Hematopoietic multipotent progenitor cell treated with erythropoietin and hydrocortisone succinate and interleukin-3 and kit ligand, for 6 days (in vitro differentiated cells): ENCODE results near the gene TEX54.
"Not testable (repeated sequence)": the region's sequence is repeated elsewhere in the genome, so short reads cannot be mapped to it uniquely, and the experiment has no call there.

ENCODE experiments used
- DNase-seq: peaks from one replicate; pipeline ENCODE4 v3.0.0-alpha.2; 2015

Gene TEX54

DNA sequence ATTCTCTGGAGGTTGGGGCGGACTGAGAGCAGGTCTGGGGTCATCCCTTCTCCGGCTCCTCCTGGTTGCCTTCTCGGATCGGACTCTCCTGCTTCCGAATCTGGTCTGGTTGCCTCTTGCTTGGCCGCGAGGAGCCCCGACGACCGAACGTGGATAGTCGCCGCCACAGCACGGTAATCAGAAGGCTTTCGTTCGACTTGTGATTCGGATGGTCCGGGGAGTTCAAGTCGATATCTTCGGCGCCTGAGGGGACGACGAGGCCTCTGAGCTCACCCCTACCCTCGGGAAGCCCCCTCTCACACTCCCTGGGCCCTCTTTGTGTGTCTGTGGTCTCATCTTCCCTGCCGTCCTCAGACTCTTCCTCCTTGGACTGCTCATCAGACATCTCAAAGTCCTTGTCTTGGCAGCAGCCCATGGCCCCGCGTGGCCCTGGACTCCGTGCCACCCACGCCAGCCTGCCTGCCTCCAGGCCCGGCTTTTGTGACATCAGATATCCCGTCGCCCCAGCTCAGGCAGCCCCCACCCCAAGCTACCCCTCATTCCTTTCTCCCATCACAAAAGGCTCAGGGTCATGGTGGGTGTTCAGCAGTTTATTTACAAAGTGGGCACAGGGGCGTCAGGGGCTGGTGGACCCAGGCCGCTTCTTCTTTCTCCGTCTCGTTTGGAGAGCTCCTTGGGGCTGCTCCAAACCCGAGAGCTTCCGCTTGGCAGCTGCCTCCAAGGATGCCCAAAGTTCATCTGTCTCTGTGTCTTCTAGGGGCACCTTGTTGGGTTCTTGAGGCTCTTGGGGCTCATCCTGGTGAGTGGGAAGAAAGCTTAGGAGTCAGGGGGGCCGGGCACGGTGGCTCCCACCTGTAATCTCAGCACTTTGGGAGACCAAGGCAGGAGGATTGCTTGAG is at the start of gene TEX54:
Gene TEX54 (minus strand): TSS at position 506 of the 899 bp plus-strand sequence.
- no peak for DNase-seq

DNA sequence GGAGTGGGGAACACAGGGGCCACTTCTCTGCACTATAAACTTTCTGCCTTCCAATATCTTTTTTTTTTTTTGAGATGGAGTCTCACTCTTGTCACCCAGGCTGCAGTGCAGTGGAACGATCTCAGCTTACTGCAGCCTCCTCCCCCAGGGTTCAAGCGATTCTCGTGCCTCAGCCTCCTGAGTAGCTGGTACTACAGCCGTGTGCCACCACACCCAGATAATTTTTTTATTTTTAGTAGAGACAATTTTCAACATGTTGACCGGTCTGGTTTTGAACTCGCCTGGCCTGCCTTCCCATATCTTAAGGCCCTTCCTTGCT is 49.7 kb upstream of the TEX54 start:
- DNase-seq: peak; percentile 41

DNA sequence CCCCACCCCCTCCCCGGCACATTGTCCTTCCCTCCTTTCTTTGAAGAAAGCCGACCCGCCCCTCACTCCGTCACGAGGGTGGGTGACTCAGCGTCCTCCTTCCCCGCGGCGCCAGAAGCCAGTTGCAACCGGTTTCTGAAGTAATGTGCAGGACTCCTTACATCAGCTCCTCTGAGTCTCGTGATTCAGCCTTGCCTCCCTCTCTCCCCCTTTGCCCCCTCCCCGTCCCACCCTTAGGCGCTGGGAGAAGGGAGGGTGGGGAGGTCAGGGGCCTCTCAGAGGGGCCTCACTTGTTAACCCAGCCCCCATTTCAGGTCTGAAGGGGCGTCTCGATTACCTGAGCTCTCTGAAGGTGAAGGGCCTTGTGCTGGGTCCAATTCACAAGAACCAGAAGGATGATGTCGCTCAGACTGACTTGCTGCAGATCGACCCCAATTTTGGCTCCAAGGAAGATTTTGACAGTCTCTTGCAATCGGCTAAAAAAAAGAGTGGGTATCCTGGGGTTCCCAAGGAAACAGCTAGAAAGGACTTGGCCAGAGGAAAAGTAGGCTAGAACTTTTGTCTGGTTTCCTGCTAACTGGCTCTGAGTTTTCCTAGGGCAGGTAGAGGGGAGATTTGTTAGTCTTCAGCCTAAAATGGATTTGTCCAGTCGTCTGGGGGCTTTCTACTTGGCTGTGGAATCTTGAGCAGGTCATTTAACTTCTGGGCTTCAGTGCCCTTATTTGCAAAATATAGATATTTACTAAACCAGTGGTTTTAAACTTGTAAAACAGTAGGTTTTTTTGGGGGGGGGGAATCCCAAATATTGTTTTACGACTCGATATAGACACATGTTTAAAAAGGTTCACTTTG is 49.2 kb upstream of the TEX54 start:
- DNase-seq: peak; percentile 98

DNA sequence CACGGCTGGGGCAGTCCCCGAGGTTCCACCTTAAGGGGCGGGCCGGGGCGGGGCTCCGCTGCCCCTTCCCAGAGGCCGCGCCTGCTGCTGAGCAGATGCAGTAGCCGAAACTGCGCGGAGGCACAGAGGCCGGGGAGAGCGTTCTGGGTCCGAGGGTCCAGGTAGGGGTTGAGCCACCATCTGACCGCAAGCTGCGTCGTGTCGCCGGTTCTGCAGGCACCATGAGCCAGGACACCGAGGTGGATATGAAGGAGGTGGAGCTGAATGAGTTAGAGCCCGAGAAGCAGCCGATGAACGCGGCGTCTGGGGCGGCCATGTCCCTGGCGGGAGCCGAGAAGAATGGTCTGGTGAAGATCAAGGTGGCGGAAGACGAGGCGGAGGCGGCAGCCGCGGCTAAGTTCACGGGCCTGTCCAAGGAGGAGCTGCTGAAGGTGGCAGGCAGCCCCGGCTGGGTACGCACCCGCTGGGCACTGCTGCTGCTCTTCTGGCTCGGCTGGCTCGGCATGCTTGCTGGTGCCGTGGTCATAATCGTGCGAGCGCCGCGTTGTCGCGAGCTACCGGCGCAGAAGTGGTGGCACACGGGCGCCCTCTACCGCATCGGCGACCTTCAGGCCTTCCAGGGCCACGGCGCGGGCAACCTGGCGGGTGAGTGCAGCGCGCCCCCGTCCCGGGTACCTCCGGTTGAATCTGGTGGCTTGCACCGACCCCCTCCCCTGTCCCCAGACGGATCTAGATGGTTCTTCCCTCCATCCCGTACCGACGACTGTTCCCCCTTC is 48.4 kb upstream of the TEX54 start, which contains the start of gene SLC3A2:
Gene SLC3A2 (plus strand): TSS at position 94 of the 776 bp plus-strand sequence. CDS start 128 bp downstream, at position 222.
- DNase-seq: peak; percentile 96

DNA sequence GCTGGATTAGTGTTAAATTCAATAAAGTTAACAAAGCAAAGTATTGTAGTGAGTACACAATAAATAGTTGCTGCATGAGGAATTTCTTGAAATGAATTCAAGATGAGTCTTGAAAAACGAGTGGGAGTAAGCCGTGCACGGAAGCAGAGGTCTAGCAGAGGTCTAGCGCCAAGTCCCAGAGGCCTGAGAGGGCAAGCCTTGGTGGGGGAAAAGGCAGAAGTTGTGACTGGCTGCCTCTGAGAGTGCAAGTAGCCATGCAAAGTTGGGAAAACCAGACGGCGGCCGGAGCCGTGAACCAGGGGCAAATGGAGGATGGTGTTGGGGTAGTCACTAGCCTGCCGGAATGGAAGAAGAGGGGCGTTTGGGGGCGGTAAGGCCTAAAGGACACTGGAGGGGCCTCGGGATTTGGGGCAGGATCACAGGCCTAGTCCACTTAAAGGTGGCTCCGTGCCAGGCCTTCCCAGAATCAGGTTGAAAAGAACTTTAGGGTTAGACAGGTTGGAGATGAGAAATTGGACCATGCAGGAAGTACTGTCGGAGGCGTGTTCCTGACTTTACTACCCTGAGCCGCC is 47.7 kb upstream of the TEX54 start:
- DNase-seq: peak; percentile 70

DNA sequence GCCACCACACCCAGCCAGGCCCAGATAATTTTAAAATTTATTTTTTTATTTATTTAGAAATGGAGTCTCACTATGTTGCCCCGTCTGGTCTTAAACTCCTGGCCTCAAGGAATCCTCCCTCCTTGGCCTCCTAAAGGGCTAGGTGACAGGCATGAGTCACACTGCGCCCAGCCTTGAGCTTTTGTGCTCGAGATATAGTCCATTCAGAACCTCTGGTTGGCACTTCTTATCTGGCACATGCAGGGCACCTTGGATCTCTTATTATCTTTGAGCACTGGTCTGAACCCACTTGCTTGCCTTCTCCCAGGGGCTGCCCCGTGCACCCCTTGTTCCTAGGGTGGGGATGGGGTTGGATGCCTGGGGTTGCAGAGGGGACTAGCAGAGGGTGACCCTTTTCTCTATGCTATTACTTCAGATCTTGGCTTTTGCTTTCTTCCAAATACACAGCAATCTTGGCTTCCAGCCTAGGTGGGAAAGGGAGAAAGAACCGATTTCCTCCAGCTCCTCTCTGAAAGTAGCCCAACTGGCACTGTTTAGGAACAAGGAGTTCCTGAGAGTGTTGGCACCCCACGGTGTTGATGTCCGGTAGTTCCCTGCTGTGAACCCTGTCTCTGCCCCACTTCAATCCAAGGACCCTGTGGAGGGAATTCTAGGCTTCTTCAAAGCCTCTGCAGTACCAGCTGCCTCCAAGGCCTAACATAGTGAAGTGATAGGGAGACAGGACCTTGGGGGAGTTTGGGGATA is 46.8 kb upstream of the TEX54 start:
- DNase-seq: peak; percentile 92

DNA sequence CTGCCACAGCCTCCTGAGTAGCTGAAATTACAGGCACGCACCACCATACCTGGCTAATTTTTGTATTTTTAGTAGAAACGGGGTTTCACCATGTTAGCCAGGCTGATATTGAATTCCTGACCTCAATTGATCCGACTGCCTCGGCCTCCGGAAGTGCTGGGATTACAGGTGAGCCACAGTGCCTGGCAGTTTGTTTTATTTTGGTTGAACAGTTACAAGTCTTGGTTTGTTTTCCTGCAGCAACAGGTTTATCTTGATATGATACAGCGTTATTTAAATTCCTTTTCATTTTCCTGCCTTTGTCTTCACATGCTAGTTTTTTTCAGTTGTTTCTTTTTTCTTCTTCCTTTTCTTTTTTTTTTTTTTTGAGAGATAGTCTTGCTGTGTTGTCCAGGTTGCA is 44.1 kb upstream of the TEX54 start:
- no peak for DNase-seq

DNA sequence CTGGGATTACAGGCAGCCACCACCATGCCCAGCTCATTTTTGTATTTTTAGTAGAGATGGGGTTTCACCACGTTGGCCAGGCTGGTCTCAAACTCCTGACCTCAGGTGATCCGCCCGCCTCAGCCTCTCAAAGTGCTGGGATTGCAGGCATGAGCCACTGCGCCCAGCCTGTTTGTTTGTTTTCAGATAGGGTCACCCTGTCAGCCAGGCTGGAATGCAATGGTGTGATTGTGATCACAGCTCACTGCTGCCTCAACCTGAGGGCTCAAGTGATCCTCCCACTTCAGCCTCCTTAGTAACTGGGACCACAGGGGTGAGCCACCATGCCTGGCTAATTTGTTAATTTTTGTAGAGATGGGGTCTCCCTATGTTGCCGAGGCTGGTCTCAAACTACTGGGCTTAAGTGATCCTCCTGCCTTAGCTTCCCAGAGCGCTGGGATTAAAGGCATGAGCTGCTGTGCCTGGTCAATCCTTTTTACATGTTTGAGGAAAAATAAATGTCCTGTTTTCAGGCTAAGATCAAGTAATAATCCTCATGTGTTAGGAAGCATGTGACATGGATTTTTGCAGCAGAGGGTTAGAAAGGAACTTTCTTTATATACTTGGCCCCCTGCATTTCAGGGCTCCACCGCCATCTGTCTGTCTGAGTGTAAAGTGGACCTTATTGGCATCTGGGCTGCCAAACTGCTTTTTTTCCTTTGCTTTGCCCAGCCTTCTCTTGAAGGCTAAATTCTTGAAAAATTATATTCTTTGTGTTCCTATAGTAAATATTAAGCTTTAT is 43.2 kb upstream of the TEX54 start:
- DNase-seq: peak; percentile 32

DNA sequence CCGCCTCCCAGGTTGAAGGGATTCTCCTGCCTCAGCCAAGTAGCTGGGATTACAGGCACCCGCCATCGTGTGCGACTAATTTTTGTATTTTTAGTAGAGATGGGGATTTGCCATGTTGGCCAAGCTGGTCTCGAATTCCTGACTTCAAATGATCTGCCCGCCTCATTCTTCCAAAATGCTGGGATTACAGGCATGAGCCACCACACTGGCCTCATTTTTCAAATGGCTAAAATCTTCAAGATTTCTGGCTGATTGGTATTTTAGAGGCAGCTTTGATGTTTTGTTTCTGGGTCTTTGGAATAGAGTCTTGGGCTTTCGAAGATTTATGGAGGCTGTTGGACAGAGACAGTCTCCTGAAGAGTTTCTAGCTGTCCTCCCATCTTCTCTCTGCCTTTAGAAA is 42.2 kb upstream of the TEX54 start:
- no peak for DNase-seq

DNA sequence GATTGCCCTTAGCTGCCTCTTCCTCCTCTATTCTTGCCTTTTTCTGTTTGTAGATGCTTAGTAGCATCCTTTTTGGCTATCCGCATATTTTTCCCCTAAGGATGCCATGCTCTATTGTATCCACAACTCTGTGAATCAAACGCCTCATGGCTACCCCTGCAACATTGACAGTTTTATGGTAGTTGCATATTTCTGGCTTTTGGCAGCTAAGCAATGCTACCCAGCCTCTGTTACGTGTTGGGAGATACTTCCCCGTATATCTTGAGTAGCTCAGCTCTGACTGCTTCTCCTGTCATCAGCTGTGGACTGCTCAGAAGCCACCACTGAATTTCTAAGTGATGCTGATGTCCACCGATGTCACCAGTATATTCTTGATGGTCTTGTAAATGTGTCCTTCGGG is 33.0 kb upstream of the TEX54 start:
- DNase-seq: no peak

DNA sequence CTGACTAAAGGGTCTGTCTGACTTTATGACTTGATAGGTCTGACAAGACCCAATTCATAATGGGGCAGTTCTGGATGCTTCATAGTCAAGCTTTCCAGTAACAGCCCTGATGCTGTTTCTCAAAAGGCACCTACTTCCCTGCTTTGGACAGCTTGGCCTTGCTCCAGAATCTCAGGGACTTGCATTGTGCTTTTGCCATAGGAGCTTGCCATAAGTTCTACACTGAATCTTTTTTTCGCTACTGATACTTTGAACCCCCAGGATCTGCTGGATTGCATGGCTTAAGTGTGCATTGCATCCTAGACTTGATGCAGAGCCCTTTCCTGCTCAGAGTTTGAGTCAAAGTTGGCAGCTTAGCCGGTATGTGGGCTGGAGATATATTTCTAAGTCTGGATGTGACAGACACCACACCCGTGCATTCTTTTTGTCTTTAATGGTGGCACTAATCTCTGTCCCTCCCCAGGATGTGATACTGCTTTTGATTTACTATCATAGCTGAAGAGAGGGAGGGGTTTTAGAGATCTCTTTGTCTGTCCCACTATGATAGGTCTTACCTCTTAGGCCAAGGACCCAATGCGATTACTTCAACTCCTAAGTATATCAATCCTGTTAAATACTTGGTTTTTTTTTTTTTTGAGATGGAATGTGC is 31.2 kb upstream of the TEX54 start:
- no peak for DNase-seq

DNA sequence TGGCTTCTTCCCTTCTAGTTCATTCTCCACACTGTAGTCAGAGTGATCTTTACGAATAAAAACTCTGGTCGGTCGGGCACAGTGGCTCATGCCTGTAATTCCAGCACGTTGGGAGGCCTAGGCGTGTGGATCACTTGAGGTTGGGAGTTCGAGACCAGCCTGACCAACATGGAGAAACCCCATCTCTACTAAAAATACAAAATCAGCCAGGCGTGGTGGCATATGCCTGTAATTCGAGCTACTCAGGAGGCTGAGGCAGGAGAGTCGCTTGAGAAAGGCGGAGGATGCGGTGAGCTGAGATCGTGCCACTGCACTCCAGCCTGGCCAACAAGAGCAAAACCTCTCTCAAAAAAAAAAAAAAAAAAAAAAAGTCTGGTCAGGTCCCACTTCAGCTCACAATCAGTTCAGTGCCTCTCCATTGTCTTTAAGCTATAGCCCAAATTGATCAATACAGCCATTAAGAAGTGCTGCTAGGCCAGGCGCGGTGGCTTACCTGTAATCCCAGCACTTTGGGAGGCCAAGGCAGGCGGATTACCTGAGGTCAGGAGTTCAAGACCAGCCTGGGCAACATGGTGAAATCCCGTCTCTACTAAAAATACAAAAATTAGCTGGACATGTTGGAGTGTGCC is 29.0 kb upstream of the TEX54 start:
- DNase-seq: not testable (repeated sequence)

DNA sequence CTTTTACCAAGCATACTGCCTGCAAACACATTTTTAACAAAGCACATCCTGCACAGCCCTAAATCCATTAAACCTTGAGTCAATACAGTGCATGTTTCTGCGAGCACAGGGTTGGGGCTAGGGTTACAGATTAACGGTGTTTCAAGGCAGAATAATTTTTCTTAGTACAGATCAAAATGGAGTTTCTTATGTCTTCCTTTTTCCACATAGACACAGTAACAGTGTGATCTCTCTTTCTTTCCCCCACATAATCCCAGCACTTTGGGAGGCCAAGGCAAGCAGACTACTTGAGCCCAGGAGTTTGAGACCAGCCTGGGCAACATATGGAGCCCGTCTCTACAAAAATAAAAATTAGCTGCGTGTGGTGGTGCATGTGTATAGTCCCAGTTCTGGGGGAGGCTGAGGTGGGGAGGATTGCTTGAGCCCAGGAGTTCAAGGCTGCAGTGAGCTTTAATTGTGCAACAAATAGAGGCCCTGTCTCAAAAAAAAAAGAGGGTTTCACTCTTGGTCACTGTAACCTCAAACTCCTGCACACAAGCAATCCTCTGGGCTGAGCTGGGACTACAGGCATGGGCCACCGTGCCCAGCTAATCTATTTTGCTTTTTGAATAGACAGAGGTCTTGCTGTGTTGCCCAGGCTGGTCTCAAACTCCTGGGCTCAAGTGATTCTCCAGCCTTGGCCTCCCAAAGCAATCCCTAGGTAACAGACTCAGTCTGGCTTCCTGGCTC is 28.4 kb upstream of the TEX54 start:
- no peak for DNase-seq

DNA sequence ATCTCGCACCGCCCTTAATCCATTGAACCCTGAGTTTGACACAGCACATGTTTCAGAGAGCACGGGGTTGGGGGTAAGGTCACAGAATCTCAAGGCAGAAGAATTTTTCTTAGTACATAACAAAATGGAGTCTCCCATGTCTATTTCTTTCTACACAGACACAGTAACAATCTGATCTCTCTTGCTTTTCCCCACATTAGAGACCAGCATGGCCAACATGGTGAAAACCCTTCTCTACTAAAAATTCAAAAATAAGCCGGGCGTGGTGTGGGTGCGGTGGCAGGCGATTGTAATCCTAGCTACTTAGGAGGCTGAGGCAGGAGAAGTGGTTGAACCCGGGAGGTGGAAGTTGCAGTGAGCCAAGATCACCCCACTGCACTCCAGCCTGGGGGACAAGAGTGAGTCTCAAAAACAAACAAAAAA is 26.7 kb upstream of the TEX54 start:
- peak; percentile 54 for DNase-seq

DNA sequence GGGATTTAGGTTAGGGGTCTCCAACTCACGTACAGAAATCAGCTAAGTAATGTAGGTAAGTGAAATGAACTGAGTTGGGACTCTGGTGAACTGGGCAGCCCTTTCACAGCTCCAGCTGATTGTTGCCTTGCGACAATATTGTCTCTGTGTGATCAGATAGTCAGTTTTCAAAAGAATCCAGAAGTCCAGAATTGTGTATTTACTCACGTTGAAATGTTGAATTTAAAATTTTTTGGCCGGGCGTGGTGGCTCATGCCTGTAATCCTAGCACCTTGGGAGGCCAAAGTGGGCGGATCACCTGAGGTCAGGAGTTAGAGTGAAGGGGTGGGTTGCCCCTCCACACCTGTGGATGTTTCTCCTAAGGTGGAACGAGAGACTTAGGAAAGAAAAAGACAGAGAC is 25.6 kb upstream of the TEX54 start:
- DNase-seq: no peak

DNA sequence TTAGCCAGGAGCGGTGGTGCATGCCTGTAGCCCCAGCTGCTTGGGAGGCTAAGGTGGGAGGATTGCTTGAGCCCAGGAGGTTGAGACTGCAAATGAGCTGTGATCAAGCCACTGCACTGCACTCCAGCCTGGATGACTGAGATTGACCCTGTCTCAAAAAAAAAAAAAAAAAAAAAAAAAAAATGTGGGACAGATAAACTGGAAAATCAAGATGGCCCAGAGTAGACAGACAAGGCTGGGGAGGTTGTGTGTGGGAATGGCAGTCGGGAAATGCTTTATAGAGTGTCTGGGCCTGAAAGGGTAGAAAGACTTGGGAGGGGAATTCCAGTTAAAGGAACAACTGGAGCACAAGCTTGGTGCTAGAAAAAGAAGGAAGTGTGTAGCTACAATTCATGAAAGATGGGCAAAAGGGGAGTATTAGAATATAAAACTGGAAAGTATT is 24.9 kb upstream of the TEX54 start:
- no peak for DNase-seq

DNA sequence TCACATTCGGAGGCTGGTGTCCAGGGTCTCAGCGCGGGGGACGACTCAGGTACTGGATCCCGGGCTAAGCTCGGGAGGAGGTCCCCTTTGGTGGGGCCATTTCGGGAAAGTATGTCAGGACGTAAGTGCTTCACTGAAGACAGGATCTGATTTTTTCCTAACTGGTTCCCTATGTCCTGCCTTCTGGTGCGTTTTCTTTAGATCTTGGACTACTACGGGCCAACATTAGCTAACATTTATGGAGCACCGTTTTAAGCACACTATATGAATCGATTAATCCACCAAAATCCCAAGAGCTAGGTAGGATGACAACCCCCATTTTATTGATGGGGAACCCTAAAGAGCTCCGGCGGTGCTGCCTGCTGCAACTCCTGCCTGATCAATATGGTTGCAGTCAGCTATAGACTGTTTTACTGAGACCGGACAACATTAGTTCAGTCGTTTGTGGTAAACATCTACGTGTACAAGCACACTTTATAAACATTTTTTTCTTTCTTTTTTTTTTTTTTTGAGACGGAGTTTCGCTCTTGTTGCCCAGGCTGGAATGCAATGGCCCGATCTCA is 23.8 kb upstream of the TEX54 start:
- peak; percentile 52 for DNase-seq

DNA sequence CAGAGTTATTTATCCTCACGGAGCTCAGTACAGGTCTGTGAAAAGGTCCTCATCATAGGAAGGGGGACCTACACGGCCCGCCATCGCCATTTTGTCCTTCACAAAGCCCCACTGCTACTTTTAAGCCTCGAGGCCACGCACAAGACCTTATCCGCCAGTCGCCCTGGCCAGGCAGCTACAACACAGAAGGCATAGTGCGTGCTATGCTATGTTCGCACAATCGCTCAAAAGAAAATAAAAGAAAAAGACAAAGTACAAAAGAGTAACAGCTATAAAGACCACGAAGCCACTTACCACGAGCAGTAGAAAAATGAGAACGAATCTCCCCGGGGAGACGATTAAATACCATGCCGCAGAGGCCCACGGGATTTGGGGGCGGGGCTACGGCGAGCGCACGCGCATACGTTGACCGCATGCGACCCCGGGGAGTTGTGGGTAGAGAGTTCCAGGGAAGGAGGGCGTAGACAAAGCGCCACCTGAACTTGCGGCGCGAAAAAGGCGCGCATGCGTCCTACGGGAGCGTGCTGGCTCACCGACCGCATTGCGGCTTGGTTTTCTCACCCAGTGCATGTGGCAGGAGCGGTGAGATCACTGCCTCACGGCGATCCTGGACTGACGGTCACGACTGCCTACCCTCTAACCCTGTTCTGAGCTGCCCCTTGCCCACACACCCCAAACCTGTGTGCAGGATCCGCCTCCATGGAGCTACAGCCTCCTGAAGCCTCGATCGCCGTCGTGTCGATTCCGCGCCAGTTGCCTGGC is 23.1 kb upstream of the TEX54 start:
- peak; percentile 99 for DNase-seq
